ENCODE measurements around the gene MLIP.
A peak's percentile ranks its signal among the peaks of the same experiment; 100 is the strongest.

The MLIP gene

GRCh38 chr6:54266400-54266923, 155.2 kb downstream of the MLIP start:
- peak; percentile 52 for TF ChIP-seq CTCF (IDR thresholded peaks at IDR 0.05; ENCODE audit: low read depth, low read length)
- TF ChIP-seq EZH2phosphoT487 (IDR thresholded peaks at IDR 0.05; ENCODE audit: low read depth), result no peak
- no peaks in the 10 kb centered on the region for H3K9me3 ChIP-seq (ENCODE audit: insufficient read depth, low read length)

GRCh38 chr6:54267798-54268197, 156.6 kb downstream of the MLIP start:
- H3K9me3 ChIP-seq (ENCODE audit: insufficient read depth, low read length), result no peaks in the 10 kb centered on the region
- H3K27me3 ChIP-seq (ENCODE audit: low read depth, low read length), result peaks cover 23% of the 10 kb centered on the region
- no peak overlapping the region for H3K27ac ChIP-seq (ENCODE audit: low read length)
- peaks cover 25% of the 10 kb centered on the region for H3K4me1 ChIP-seq (ENCODE audit: low read length)
- no peaks in the 10 kb centered on the region for H4K20me1 ChIP-seq (ENCODE audit: insufficient read depth, low read length)
- H3K4me2 ChIP-seq (ENCODE audit: low read length), result no peak overlapping the region
- no peak overlapping the region for H3K9ac ChIP-seq (ENCODE audit: low read length)
- no peak for TF ChIP-seq EZH2phosphoT487 (IDR thresholded peaks at IDR 0.05; ENCODE audit: low read depth)
- peak; percentile 72 for TF ChIP-seq CTCF (IDR thresholded peaks at IDR 0.05; ENCODE audit: low read depth, low read length)
- no peaks in the 10 kb centered on the region for H3K79me2 ChIP-seq (ENCODE audit: low read length)
- no peak overlapping the region for H2AFZ ChIP-seq (ENCODE audit: low read depth, low read length)
- H3K4me3 ChIP-seq (ENCODE audit: low read length), result no peak overlapping the region
- no peaks in the 10 kb centered on the region for H3K36me3 ChIP-seq (replicated peaks; ENCODE audit: low read depth, low read length)

More at GRCh38 chr6:54266400-54266923, 155.2 kb downstream of the MLIP start:
- Histone ChIP-seq H3K79me2 (ENCODE audit: low read length) (no peaks in the 10 kb centered on the region), H3K27me3 (ENCODE audit: low read depth, low read length) (peaks cover 18% of the 10 kb centered on the region), H2AFZ (ENCODE audit: low read depth, low read length) (no peak overlapping the region), H3K9ac (ENCODE audit: low read length) (no peak overlapping the region), H3K4me3 (ENCODE audit: low read length) (no peak overlapping the region), H3K4me1 (ENCODE audit: low read length) (peaks cover 25% of the 10 kb centered on the region), H4K20me1 (ENCODE audit: insufficient read depth, low read length) (no peaks in the 10 kb centered on the region), H3K27ac (ENCODE audit: low read length) (no peak overlapping the region), H3K36me3 (replicated peaks; ENCODE audit: low read depth, low read length) (no peaks in the 10 kb centered on the region), H3K4me2 (ENCODE audit: low read length) (no peak overlapping the region)

GRCh38 chr6:54273214-54273820, 162.1 kb downstream of the MLIP start:
- Histone ChIP-seq H3K27ac (ENCODE audit: low read length) (no peak overlapping the region), H3K36me3 (replicated peaks; ENCODE audit: low read depth, low read length) (no peaks in the 10 kb centered on the region), H3K4me1 (ENCODE audit: low read length) (peaks cover 25% of the 10 kb centered on the region)

GRCh38 chr6:54274383-54274782, 163.1 kb downstream of the MLIP start:
- Histone ChIP-seq H2AFZ (ENCODE audit: low read depth, low read length) (no peak overlapping the region), H3K4me3 (ENCODE audit: low read length) (no peak overlapping the region), H3K9ac (ENCODE audit: low read length) (no peak overlapping the region), H3K4me1 (ENCODE audit: low read length) (peaks cover 21% of the 10 kb centered on the region), H3K79me2 (ENCODE audit: low read length) (no peaks in the 10 kb centered on the region), H3K9me3 (ENCODE audit: insufficient read depth, low read length) (no peaks in the 10 kb centered on the region), H3K27ac (ENCODE audit: low read length) (no peak overlapping the region), H3K4me2 (ENCODE audit: low read length) (no peak overlapping the region), H4K20me1 (ENCODE audit: insufficient read depth, low read length) (no peaks in the 10 kb centered on the region), H3K27me3 (ENCODE audit: low read depth, low read length) (peaks cover 11% of the 10 kb centered on the region), H3K36me3 (replicated peaks; ENCODE audit: low read depth, low read length) (no peaks in the 10 kb centered on the region)
- no peak for TF ChIP-seq EZH2phosphoT487 (IDR thresholded peaks at IDR 0.05; ENCODE audit: low read depth)
- TF ChIP-seq CTCF (IDR thresholded peaks at IDR 0.05; ENCODE audit: low read depth, low read length), result no peak

More at GRCh38 chr6:54273214-54273820, 162.1 kb downstream of the MLIP start:
- H3K9ac ChIP-seq (ENCODE audit: low read length), result no peak overlapping the region
- H3K4me3 ChIP-seq (ENCODE audit: low read length), result no peak overlapping the region
- peaks cover 20% of the 10 kb centered on the region for H3K27me3 ChIP-seq (ENCODE audit: low read depth, low read length)
- H4K20me1 ChIP-seq (ENCODE audit: insufficient read depth, low read length), result no peaks in the 10 kb centered on the region
- H3K9me3 ChIP-seq (ENCODE audit: insufficient read depth, low read length), result no peaks in the 10 kb centered on the region
- no peak overlapping the region for H3K4me2 ChIP-seq (ENCODE audit: low read length)
- no peak overlapping the region for H2AFZ ChIP-seq (ENCODE audit: low read depth, low read length)
- TF ChIP-seq CTCF (IDR thresholded peaks at IDR 0.05; ENCODE audit: low read depth, low read length) (no peak), EZH2phosphoT487 (IDR thresholded peaks at IDR 0.05; ENCODE audit: low read depth) (no peak)
- H3K79me2 ChIP-seq (ENCODE audit: low read length), result no peaks in the 10 kb centered on the region
